ENCODE results near the gene PATJ.
"Not testable (repeated sequence)": the region's sequence is repeated elsewhere in the genome, so short reads cannot be mapped to it uniquely, and the experiment has no call there.

PATJ gene

DNA sequence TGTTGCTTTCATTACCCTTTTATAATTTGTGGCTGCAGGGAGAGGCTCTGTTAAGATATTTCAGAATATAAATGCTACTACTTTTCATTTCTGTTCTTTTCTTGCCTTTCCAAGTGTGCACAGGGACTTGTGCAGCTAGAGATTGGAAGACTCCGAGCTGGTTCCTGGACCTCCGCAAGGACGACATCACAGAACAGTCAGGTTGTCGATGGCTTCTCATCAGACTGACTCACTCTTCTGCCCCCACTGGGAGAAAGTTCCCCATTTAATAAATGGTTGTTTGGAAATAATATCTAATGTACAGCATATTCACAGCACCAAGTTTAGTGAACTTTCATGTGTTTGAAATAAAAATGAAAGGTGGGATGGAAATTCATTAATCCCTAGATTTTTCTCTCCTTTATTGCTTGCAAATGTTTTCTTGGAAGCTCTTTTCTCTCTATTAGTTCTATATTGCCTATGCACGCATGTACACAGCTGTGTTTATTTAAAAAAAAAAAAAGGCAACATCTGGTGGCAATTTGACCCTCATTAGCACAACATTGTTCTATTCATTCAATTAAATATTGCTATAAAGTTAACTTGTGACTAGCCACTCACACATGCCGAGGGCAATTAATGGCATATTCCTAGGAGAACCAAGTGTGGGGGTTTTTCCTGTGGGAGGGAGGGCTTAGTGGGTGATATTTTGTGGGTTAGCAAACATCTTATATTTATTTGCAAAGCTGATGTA is 374.9 kb downstream of the PATJ start:
- no peak for DNase-seq

DNA sequence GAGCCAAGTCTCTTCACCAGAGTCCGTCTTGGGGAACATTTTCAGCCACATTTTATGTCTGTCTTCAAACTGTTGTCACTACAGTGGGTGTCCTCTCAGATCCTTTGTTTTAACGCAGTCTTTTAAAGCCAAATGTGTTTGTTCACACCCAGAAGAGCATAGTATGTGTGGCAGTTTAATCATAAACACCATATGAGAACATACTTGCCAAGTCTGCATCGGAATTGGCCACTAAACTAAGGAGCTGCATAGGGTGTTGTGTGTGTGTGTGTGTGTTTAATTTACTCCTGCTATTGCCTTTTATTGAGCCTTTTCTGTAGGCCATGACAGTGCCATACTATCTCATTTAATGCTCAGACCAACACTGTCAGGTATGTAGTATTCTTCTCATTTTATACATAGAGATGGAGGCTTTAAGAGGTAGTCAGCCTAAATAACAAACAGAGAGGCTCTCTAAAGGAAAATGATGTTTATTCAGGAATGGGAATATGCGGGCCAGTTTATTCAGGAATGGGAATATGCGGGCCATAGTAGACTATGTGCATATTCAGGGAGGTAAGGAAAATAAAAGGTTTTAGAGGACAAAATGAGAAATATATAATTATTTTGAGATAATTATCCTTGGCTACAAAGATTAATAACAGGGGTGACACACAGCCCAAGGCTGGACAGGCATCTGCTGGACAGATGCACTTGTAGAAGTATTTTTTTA is 384.5 kb downstream of the PATJ start:
- no peak for DNase-seq

DNA sequence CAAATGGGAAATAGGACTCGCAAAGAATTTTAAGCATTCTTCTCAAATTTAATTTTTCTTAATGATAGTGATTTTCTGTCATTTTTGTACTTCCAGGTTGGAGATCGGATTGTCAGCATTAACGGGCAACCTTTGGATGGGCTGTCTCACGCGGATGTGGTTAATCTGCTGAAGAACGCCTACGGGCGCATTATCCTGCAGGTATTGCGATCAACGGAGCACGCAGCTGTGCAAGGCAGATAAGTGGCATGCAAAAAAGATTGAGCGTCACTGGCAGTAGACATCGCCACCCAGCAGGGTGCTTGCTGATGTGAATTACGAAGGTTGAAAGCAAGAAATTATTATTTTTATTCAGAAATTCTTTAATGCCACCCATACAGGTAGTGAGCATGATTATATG is 386.5 kb downstream of the PATJ start:
- no peak for DNase-seq

DNA sequence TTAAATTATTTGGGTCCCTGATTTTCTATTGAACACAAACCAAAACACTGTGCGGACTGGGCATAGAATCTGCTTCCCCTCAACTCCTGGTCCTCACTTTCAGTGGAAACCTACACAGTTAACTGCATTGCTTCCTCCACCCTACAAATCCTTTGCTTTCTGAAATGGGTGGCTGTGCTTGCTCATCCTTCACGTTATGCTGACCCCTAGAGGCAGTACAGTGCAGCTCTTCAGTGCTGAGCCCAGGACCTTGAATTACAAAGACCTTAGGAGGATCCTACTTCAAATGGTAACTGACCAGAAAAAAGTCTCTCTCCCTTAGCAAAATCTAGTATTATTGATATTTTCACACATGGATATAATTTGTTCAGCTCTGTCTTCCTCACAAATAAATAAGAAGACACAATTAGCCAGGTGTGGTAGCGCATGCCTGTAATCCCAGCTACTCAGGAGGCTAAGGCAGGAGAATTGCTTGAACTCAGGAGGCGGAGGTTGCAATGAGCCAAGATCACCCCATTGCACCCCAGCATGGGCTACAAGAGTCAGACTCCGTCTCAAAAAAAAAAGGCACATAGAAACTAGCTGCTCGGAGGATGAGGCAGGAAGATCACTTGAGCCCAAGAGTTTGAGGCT is 388.9 kb downstream of the PATJ start:
- DNase-seq: no peak

GRCh38 chr1:62138029-62138428 is 395.7 kb downstream of the PATJ start:
- no peak for DNase-seq

DNA sequence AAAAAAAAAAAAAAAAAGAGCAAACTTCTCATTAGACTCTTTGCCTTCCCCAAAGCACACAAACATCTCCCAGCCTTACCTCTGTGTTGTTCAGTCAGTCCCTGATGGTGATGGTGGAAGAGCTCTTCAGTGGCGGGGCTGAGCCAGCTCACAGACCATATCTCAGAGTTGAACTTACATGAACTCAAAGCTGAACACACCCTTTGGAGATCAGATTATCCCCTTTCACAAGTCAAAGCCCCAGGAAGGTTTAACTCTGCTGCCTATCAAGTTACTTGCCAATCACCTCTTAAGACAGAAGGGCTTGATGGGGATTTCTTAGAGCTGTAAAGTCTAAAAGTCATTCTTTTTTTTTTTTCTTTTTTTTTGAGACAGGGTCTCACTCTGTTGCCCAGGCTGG is 397.1 kb downstream of the PATJ start:
- no peak for DNase-seq

- DNase-seq: no peak
Measured at GRCh38 chr1:62140666-62141065, 398.4 kb downstream of the PATJ start.

- no peak for DNase-seq
Measured at GRCh38 chr1:62142496-62142895, 400.2 kb downstream of the PATJ start.

- peak; percentile 25 for DNase-seq
Measured at GRCh38 chr1:62144238-62144831, 402.1 kb downstream of the PATJ start.

DNA sequence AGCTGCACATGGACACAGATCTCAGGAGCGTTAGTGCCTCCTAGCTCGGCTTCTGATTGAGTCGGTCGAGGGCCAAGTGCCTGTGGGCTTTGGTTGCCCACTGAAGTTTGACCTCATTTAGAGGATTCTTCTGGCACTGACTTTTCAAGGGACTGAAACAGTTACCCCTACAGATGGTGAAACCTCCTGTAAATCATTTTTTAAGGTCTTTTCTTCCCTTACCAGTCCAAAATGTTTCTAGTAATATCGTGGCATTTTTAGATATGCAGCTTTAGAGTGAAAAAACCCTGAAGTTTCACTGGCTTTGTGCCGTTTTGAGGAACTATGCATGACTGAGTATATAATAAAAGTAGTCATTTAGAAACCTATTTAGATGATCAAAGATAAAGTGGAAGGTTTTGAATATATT is 417.7 kb downstream of the PATJ start:
- DNase-seq: no peak

- DNase-seq: no peak
Measured at GRCh38 chr1:62161711-62162110, 419.4 kb downstream of the PATJ start.

GRCh38 chr1:62170380-62170779 is 428.1 kb downstream of the PATJ start:
- not testable (repeated sequence) for DNase-seq

- peak; percentile 41 for DNase-seq
Measured at GRCh38 chr1:62175568-62176179, 433.4 kb downstream of the PATJ start.

- no peak for DNase-seq
Measured at GRCh38 chr1:62176597-62177312, 434.5 kb downstream of the PATJ start.

DNA sequence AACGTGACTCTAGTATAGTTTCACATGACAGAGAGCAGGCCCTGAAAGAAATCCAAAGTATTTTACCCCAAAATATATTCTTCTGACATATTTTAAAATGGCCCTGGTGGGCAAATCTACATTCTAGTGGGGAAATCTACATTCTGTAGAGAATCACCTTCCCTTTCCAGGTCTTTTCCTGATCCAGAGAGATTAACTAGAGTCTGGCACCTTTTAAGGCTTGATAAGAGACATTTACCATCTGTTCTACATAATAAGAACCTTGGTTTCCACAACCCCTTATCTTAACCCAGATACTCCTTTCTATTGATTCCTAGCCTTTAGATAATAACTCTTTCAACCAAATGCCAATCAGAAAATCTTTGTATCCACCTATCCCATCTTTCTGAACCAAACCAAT is 435.3 kb downstream of the PATJ start:
- no peak for DNase-seq

DNA sequence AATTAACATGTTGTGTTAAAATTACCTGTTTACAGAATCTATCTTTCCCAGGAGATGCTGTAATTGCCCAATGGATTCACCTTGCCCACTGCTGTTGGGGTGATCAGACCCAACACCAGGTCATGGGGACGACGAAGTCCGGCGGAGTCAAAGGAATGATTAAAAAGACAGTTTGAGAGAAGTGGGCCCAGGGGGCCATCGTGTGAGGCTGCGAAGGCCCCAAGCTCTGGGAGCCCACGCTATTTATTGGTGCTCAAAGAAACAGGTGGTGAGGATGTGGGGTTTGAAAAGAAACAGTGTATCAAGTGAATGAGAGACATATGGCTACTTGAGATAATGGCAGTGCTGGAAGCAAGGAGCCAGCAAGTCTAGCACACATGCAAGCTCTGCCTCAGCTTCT is 436.1 kb downstream of the PATJ start:
- DNase-seq: no peak

GRCh38 chr1:62180054-62180453 is 437.8 kb downstream of the PATJ start:
- not testable (repeated sequence) for DNase-seq

- no peak for DNase-seq
Measured at GRCh38 chr1:62180639-62181038, 438.4 kb downstream of the PATJ start.

DNA sequence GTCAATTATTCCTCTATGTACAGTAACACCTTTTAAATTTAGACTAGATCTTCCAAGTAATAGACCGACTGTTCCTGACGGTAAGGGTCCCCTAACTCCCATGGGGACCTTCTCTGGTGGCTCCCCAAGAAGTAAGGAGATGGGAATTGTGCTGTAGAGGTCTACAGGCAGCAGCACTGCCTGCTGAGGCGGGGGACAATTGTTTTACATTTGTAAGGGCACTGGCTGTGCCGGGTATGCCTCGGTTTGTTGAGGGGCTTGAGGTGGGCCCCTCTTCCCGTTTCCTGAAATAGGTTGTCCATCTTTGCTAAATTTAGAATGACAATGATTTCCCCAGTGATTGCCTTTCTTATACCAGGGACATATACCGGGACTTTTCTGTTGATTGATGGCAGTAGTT is 439.3 kb downstream of the PATJ start:
- DNase-seq: no peak

GRCh38 chr1:62182157-62182556 is 439.9 kb downstream of the PATJ start:
- not testable (repeated sequence) for DNase-seq

- DNase-seq: not testable (repeated sequence)
Measured at GRCh38 chr1:62183164-62184020, 441.1 kb downstream of the PATJ start.

DNA sequence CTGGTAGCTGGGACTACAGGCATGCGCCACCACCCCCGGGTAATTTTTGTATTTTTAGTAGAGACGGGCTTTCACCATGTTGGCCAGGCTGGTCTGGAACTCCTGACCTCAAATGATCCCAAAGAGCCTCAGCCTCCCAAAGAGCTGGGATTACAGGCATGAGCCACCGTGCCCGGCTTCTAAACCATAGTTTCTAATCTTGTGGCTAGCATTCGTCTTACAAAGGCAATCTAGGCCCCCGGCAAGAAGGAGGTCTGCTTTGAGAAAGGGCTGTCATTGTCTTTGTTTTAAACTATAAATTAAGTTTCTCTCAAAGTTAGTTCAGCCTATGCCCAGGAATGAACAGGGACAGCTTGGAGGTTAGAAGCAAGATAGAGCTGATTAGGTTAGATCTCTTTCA is 442.1 kb downstream of the PATJ start:
- DNase-seq: no peak

Measured in KG1 (cell line).